ENCODE data around the gene GCH1. TPM values are rescaled to one million over a fixed set of nuclear protein-coding genes. Genes with fewer than 3 reads are reported as not detected.

The GCH1 gene
- total RNA-seq, 1 experiment from 2014 or later = 16.7 TPM

DNA sequence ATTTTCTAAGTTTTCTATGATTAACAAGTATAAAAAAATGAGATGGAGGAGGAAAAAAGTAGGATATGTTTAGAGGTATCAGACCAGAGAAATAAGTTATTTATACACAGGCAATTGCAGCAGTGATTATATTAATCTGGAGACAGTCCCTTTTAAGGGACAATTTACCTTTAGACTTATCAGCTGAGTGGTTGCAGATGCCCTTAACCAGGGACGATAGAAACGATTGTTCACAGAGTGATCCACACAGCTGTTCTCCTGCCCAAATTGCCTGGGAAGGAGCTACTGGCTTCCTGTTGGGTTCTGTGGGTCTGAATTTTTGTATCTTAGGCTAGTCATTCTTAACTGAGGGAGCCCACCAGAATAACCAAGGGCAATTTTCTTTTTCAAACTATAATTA is 66.4 kb downstream of the GCH1 start:
- no peaks in the 10 kb centered on the region for H3K36me3 ChIP-seq (ENCODE audit: control insufficient read depth in 1 of 2, insufficient read depth in 2 of 2, low read length in 2 of 2)
- POLR2A ChIA-PET = no interaction called here

DNA sequence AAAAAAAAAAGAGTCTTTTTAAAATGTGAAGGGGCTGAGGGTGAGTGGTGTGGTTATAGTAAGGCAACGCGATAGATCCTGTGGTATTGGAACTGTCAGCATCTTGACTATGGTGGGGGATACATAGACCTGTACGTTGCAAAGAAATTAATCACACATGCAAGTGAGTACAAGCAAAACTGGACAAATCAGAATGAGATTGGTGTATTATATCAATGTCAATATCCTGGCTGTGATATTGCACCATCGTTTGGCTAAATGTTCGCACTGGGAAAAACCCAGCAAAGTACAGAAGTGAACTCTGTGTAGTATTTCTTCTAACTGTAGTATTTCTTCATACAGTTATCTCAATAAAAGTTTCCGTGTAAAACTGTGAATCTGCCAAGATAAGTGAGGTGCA is 67.9 kb downstream of the GCH1 start:
- RAD21 ChIA-PET (ENCODE audit: low non-redundant PET in 1 of 2, low total read pairs in 2 of 2, uncharacterized antibody in 2 of 2, unreplicated experiment in 2 of 2) = no interaction called here
- no peak for ATAC-seq
- Histone ChIP-seq H3K27me3 (ENCODE audit: insufficient read depth, low read length) (no peaks in the 10 kb centered on the region), H3K9me3 (ENCODE audit: control insufficient read depth in 1 of 2, insufficient read depth in 1 of 2, low read depth in 1 of 2, low read length in 2 of 2) (no peaks in the 10 kb centered on the region), H3K79me2 (ENCODE audit: insufficient read depth, low read length) (no peaks in the 10 kb centered on the region), H3K9me2 (ENCODE audit: insufficient read depth) (no peaks in the 10 kb centered on the region), H3K36me3 (ENCODE audit: control insufficient read depth in 1 of 2, insufficient read depth in 2 of 2, low read length in 2 of 2) (no peaks in the 10 kb centered on the region), H3K27ac (ENCODE audit: low read depth, low read length) (no peak overlapping the region), H3K4me3 (replicated peaks in 1 of 2; ENCODE audit: low read depth in 1 of 2, low read length in 2 of 2) (no peak overlapping the region), H3K4me2 (ENCODE audit: low read length) (no peak overlapping the region), H2AFZ (ENCODE audit: low read depth, low read length, poor library complexity, severe bottlenecking) (no peak overlapping the region), H3K9ac (ENCODE audit: low read length) (no peak overlapping the region), H3K4me1 (ENCODE audit: control insufficient read depth in 1 of 2, insufficient read depth in 2 of 2, low read length in 2 of 2) (no peaks in the 10 kb centered on the region), H4K20me1 (ENCODE audit: insufficient read depth) (no peaks in the 10 kb centered on the region)
- CTCF ChIA-PET = no interaction called here
- no peak for DNase-seq (ENCODE audit: low read depth, low spot score)
- BruUV-seq (replicated peaks) = no TSS peak
- POLR2A ChIA-PET = no interaction called here
- intact Hi-C loops (cut with micrococcal nuclease) = no loop called here
- no peak for TF ChIP-seq EZH2 (IDR thresholded peaks at IDR 0.05)

More for the DNA sequence above, 66.4 kb downstream of the GCH1 start:
- H3K79me2 ChIP-seq (ENCODE audit: insufficient read depth, low read length) = no peaks in the 10 kb centered on the region
- ChIA-PET RAD21 (ENCODE audit: low non-redundant PET in 1 of 2, low total read pairs in 2 of 2, uncharacterized antibody in 2 of 2, unreplicated experiment in 2 of 2) (no interaction called here), CTCF (no interaction called here)
- no peak overlapping the region for H2AFZ ChIP-seq (ENCODE audit: low read depth, low read length, poor library complexity, severe bottlenecking)
- H3K9ac ChIP-seq (ENCODE audit: low read length) = no peak overlapping the region
- no peak for ATAC-seq
- TF ChIP-seq RAD21 (IDR thresholded peaks at IDR 0.05; ENCODE audit: low read depth) (no peak), SRF (IDR thresholded peaks at IDR 0.05; ENCODE audit: low read depth) (no peak)
- no TSS peak for BruUV-seq (replicated peaks)
- no peaks in the 10 kb centered on the region for H3K27me3 ChIP-seq (ENCODE audit: insufficient read depth, low read length)
- no peaks in the 10 kb centered on the region for H4K20me1 ChIP-seq (ENCODE audit: insufficient read depth)
- intact Hi-C loops (cut with micrococcal nuclease) = no loop called here
- no peaks in the 10 kb centered on the region for H3K9me3 ChIP-seq (ENCODE audit: control insufficient read depth in 1 of 2, insufficient read depth in 1 of 2, low read depth in 1 of 2, low read length in 2 of 2)
- no peak overlapping the region for H3K27ac ChIP-seq (ENCODE audit: low read depth, low read length)
- no peaks in the 10 kb centered on the region for H3K9me2 ChIP-seq (ENCODE audit: insufficient read depth)
- no peak overlapping the region for H3K4me2 ChIP-seq (ENCODE audit: low read length)
- no peak for DNase-seq (ENCODE audit: low read depth, low spot score)
- no peaks in the 10 kb centered on the region for H3K4me1 ChIP-seq (ENCODE audit: control insufficient read depth in 1 of 2, insufficient read depth in 2 of 2, low read length in 2 of 2)
- H3K4me3 ChIP-seq (replicated peaks in 1 of 2; ENCODE audit: low read depth in 1 of 2, low read length in 2 of 2) = no peak overlapping the region

DNA sequence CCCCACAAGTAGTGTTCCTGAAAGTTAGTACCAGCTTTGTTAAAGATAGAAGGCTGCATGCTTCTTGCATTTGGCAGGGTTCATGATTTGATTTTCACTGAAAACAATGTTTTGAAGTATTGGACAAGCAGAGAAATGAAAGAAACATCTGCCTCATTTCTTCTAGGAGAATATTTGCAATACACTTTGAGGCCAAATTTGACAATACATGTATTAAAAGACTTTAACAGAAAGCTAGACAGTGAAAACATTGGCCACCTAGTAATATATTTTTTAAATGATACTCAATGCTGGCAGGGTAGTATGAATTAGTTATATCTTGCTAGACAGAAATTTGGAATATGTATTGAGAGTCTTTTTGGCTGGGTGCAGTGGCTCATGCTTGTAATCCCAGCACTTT is 68.5 kb downstream of the GCH1 start:
- Histone ChIP-seq H3K79me2 (ENCODE audit: insufficient read depth, low read length) (no peaks in the 10 kb centered on the region), H2AFZ (ENCODE audit: low read depth, low read length, poor library complexity, severe bottlenecking) (no peak overlapping the region), H3K9me2 (ENCODE audit: insufficient read depth) (no peaks in the 10 kb centered on the region), H3K4me2 (ENCODE audit: low read length) (no peak overlapping the region), H3K9me3 (ENCODE audit: control insufficient read depth in 1 of 2, insufficient read depth in 1 of 2, low read depth in 1 of 2, low read length in 2 of 2) (no peaks in the 10 kb centered on the region), H3K9ac (ENCODE audit: low read length) (no peak overlapping the region), H4K20me1 (ENCODE audit: insufficient read depth) (no peaks in the 10 kb centered on the region), H3K4me3 (replicated peaks in 1 of 2; ENCODE audit: low read depth in 1 of 2, low read length in 2 of 2) (no peak overlapping the region), H3K27ac (ENCODE audit: low read depth, low read length) (no peak overlapping the region), H3K27me3 (ENCODE audit: insufficient read depth, low read length) (no peaks in the 10 kb centered on the region), H3K4me1 (ENCODE audit: control insufficient read depth in 1 of 2, insufficient read depth in 2 of 2, low read length in 2 of 2) (no peaks in the 10 kb centered on the region), H3K36me3 (ENCODE audit: control insufficient read depth in 1 of 2, insufficient read depth in 2 of 2, low read length in 2 of 2) (no peaks in the 10 kb centered on the region)
- BruUV-seq (replicated peaks) = no TSS peak
- ChIA-PET POLR2A (no interaction called here), CTCF (no interaction called here), RAD21 (ENCODE audit: low non-redundant PET in 1 of 2, low total read pairs in 2 of 2, uncharacterized antibody in 2 of 2, unreplicated experiment in 2 of 2) (no interaction called here)
- DNase-seq (ENCODE audit: low read depth, low spot score) (no peak), ATAC-seq (no peak)
- intact Hi-C loops (cut with micrococcal nuclease) = no loop called here
- TF ChIP-seq, protein P1, sequence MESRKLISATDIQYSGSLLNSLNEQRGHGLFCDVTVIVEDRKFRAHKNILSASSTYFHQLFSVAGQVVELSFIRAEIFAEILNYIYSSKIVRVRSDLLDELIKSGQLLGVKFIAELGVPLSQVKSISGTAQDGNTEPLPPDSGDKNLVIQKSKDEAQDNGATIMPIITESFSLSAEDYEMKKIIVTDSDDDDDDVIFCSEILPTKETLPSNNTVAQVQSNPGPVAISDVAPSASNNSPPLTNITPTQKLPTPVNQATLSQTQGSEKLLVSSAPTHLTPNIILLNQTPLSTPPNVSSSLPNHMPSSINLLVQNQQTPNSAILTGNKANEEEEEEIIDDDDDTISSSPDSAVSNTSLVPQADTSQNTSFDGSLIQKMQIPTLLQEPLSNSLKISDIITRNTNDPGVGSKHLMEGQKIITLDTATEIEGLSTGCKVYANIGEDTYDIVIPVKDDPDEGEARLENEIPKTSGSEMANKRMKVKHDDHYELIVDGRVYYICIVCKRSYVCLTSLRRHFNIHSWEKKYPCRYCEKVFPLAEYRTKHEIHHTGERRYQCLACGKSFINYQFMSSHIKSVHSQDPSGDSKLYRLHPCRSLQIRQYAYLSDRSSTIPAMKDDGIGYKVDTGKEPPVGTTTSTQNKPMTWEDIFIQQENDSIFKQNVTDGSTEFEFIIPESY (IDR thresholded peaks at IDR 0.05; ENCODE audit: extremely low read depth, insufficient replicate concordance, low read length) = no peak
- no peak for TF ChIP-seq SP1 (IDR thresholded peaks at IDR 0.05; ENCODE audit: low read depth)
- TF ChIP-seq FOSL1 (IDR thresholded peaks at IDR 0.05; ENCODE audit: low read depth) = no peak
- TF ChIP-seq YY1 (IDR thresholded peaks at IDR 0.05; ENCODE audit: extremely low read depth, insufficient replicate concordance, low read depth, low read length) = no peak
- TF ChIP-seq CBX3 (IDR thresholded peaks at IDR 0.05; ENCODE audit: low read depth) = no peak
- no peak for TF ChIP-seq ZFX (IDR thresholded peaks at IDR 0.05)
- no peak for TF ChIP-seq SRF (IDR thresholded peaks at IDR 0.05; ENCODE audit: low read depth)
- TF ChIP-seq EGR1 (IDR thresholded peaks at IDR 0.05; ENCODE audit: low read depth) = no peak
- TF ChIP-seq ELF1 (IDR thresholded peaks at IDR 0.05; ENCODE audit: borderline replicate concordance, low read depth) = no peak
- TF ChIP-seq ATF3 (IDR thresholded peaks at IDR 0.05) = no peak
- TF ChIP-seq TCF7L2 (IDR thresholded peaks at IDR 0.05; ENCODE audit: borderline replicate concordance, extremely low read depth, insufficient read depth, insufficient read length) = no peak
